Type B pancreatic cell (in vitro differentiated cells): Measurements from ENCODE around the gene MMP23B. TPM values are rescaled to one million over a fixed set of nuclear protein-coding genes. Genes with fewer than 3 reads are reported as not detected.
"Not testable (repeated sequence)": the region's sequence is repeated elsewhere in the genome, so short reads cannot be mapped to it uniquely, and the experiment has no call there.

ENCODE experiments used
- DNase-seq: peaks from one replicate; pipeline ENCODE4 v3.0.0; 2021; ENCODE audit warnings: mixed read lengths; ENCODE audit not compliant: unreplicated experiment; ENCODE audit errors: extremely low spot score
- H3K27ac Mint-ChIP-seq: 2 replicates; pipeline ENCODE4 v1.8.0; 2021; ENCODE audit warnings: mild to moderate bottlenecking, mixed read lengths
- H3K27me3 Mint-ChIP-seq: 2 replicates; pipeline ENCODE4 v1.8.0; 2021; ENCODE audit warnings: mixed read lengths
- H3K36me3 Mint-ChIP-seq: 2 replicates; pipeline ENCODE4 v1.8.0; 2021; ENCODE audit warnings: mixed read lengths
- H3K4me1 Mint-ChIP-seq: one replicate; pipeline ENCODE4 v1.8.0; 2021; ENCODE audit warnings: mixed read lengths; ENCODE audit not compliant: unreplicated experiment
- H3K4me3 Mint-ChIP-seq: 2 replicates; pipeline ENCODE4 v1.8.0; 2021; ENCODE audit warnings: mild to moderate bottlenecking, mixed read lengths
- H3K9me3 Mint-ChIP-seq: 2 replicates; pipeline ENCODE4 v1.8.0; 2021; ENCODE audit warnings: mixed read lengths
- total RNA-seq: library from RNA; stranded (reverse); gene quantifications from 2 replicates; pipeline ENCODE4 v1.2.1, GENCODE V29; 2021; ENCODE audit warnings: low replicate concordance
- TF ChIP-seq, protein P1 (sequence below): fragments of 200-600 bp; sonication (generic); conservative IDR thresholded peaks from 2 replicates; pipeline ENCODE4 v1.5.0; 2021; ENCODE audit warnings: antibody characterized with exemption, mild to moderate bottlenecking

MMP23B gene
- total RNA-seq, 1 donor from 2014 or later: 6.8 TPM

GRCh38 chr1:1630965-1631781 lies 800 bp upstream of the MMP23B start:
- DNase-seq: no peak
- Mint-ChIP-seq H3K36me3 (no peaks in the 10 kb centered on the region), H3K27ac (no peak overlapping the region), H3K4me1 (no peaks in the 10 kb centered on the region), H3K9me3 (no peaks in the 10 kb centered on the region), H3K27me3 (peaks cover 6% of the 10 kb centered on the region), H3K4me3 (no peak overlapping the region)
- TF ChIP-seq, protein P1, sequence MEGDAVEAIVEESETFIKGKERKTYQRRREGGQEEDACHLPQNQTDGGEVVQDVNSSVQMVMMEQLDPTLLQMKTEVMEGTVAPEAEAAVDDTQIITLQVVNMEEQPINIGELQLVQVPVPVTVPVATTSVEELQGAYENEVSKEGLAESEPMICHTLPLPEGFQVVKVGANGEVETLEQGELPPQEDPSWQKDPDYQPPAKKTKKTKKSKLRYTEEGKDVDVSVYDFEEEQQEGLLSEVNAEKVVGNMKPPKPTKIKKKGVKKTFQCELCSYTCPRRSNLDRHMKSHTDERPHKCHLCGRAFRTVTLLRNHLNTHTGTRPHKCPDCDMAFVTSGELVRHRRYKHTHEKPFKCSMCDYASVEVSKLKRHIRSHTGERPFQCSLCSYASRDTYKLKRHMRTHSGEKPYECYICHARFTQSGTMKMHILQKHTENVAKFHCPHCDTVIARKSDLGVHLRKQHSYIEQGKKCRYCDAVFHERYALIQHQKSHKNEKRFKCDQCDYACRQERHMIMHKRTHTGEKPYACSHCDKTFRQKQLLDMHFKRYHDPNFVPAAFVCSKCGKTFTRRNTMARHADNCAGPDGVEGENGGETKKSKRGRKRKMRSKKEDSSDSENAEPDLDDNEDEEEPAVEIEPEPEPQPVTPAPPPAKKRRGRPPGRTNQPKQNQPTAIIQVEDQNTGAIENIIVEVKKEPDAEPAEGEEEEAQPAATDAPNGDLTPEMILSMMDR: no peak

DNA sequence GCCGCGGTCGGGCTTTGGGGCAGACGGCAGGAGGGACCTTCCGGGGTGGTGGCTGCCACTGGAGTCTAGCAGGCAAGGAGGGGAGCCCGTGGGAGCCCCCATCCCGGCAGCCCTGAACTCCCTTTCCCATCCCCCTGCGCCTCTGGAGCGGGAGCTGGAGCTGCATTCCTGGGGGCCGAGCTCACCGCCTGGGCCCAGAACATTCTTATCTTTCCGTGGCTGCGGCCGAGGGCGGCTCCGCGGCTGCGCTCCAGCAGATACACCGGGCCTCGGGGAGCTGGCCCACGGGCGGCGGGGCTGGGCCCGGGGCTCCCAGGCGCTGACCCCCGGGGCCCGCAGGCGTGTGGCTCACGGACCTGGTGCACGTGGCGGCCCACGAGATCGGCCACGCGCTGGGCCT lies 1.4 kb downstream of the MMP23B start:
- H3K9me3 Mint-ChIP-seq, DNase-seq, H3K4me1 Mint-ChIP-seq, H3K27ac Mint-ChIP-seq, H3K4me3 Mint-ChIP-seq, H3K27me3 Mint-ChIP-seq, H3K36me3 Mint-ChIP-seq: not testable (repeated sequence)

DNA sequence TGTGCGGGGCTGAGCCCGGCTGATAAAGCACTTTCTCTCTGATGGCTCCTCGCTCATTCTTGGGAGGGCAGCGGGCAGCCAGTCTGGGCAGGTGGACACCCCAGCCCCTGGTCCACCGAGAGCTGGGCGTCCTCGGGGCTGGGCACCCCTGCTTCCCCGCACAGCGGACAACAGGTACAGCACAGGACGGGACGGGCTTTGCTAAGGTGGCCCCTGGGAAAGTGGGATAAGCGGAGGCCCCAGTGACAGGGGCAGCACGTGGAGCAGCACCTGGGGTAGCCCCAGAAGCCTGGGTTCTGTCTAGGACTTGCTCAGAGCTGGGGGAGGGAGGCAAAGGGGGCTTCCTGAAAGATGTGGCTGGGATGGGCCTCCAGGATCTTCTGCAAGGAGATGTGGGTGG lies 2.6 kb downstream of the MMP23B start:
- not testable (repeated sequence) for H3K27ac Mint-ChIP-seq, DNase-seq, H3K9me3 Mint-ChIP-seq, H3K4me1 Mint-ChIP-seq, H3K36me3 Mint-ChIP-seq, H3K27me3 Mint-ChIP-seq, H3K4me3 Mint-ChIP-seq

DNA sequence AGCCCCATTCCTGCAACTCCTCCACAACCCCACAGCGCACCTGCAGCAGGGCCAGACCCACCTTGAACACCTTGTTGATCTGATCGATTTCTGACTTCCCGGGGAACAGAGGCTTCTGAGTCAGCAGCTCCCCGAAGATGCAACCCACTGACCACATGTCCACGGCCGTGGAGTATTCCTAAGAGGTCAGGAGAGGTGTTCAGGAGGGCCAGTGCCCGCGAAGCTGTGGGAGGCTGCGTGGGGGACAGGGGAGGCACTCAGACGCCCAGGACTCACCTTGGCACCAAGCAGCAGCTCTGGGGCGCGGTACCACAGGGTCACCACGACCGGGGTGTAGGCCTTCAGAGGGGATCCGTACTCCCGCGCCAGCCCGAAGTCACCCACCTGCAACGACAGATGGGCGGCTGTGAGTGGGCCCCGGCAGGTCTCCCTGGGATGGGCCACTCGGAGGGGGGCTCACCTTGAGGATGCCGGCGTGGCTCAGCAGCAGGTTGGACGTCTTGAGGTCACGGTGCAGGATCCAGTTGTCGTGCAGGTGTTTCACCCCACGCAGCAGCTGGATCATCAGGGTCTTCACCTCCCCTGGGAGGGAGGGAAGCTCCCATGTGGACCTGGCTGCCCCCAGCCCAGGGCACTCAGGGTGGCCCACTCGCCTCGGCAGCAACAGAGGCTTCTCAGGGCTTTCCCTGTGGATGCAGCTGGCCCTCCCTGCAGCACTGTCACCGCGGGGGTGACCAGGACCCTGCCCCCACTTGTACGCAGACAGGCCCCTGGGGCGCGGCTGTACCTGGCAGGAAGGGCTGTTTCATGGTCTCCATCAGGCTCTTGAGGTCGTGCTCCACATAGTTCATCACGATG lies 4.9 kb downstream of the MMP23B start:
- H3K4me1 Mint-ChIP-seq, DNase-seq, H3K9me3 Mint-ChIP-seq, H3K36me3 Mint-ChIP-seq, H3K4me3 Mint-ChIP-seq, H3K27ac Mint-ChIP-seq, H3K27me3 Mint-ChIP-seq: not testable (repeated sequence)

DNA sequence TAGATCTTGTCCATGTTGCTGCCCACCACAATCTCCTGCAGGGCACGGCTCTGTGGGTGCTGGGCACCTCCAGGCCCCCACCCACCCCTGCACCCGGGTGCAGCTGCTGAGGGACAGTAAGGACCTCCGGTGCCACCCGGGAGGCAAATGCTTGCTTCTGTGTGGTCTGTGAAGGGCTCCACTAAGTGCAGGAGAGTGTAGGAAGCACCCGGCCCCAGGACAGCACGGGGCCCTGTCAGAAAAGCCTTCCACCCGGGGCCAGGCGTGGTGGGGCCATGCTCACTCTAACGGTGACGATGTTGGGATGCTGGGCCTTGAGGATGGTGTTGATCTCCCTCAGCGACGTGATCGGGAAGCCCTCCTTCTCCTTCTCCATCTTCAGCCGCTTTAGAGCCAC lies 5.5 kb downstream of the MMP23B start:
- not testable (repeated sequence) for H3K4me1 Mint-ChIP-seq, DNase-seq, H3K36me3 Mint-ChIP-seq, H3K27me3 Mint-ChIP-seq, H3K9me3 Mint-ChIP-seq, H3K27ac Mint-ChIP-seq, H3K4me3 Mint-ChIP-seq

DNA sequence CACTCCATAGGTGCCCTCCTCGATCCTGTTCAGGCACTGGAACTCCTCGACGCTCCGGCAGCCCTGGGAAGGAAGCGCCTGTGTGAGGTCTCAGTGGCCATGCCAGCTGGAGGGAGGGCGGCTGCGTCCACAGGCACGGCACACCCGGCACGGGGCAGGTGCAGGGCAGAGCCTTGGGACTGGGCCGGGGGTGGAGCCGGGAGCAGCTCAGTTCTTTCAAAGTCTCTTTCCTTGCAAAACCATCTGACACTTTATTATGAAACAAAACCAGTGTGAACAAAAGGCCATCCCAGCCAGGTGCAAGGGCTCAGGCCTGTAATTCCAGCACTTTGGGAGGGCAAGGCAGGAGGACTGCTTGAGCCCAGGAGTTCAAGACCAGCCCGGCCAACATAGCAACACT lies 6.6 kb downstream of the MMP23B start:
- H3K4me1 Mint-ChIP-seq, H3K27ac Mint-ChIP-seq, H3K36me3 Mint-ChIP-seq, H3K27me3 Mint-ChIP-seq, DNase-seq, H3K9me3 Mint-ChIP-seq, H3K4me3 Mint-ChIP-seq: not testable (repeated sequence)

DNA sequence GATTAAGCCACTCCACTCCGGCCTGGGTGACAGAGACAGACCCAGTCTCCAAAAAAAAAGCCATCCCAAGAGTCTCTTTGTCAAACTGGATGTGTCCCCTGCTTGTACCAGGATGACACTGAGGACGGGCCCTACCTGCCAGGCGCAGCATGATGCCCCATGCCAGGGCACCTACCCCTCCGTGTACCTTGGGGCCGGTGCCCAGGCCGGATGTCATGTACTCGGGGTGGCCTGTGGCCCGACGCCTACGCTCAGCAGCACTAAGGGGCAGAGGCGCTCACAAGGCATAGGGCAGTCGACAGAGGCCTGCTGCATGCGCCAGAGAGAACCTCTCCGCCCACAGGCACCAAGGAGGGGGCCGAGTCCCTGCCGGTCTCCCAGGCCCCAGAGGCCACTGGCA lies 7.4 kb downstream of the MMP23B start:
- not testable (repeated sequence) for H3K36me3 Mint-ChIP-seq

DNA sequence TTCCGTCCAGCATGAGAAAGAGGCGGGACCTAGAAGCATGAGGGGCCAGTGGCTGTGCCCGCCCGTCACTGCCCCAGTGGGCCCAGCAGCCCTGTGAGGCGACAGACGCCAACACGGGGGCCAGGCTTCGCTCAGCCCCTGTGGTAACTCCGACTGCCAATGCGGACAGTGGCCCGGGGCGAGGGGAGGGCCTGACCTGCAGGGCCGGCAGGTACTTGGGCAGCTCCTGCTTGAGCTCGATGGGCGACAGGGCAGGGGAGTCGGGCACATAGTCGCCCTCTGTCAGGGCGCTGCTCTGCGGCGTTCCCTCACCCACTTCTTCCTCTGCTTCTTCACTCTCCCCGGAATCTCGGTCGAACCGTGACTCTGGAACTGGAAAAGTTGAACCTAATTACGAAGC lies 8.1 kb downstream of the MMP23B start:
- not testable (repeated sequence) for DNase-seq, H3K4me1 Mint-ChIP-seq, H3K27ac Mint-ChIP-seq, H3K4me3 Mint-ChIP-seq, H3K36me3 Mint-ChIP-seq, H3K9me3 Mint-ChIP-seq, H3K27me3 Mint-ChIP-seq

More for the DNA sequence above, 7.4 kb downstream of the MMP23B start:
- H3K4me3 Mint-ChIP-seq, H3K27ac Mint-ChIP-seq, H3K4me1 Mint-ChIP-seq, H3K27me3 Mint-ChIP-seq, H3K9me3 Mint-ChIP-seq, DNase-seq: not testable (repeated sequence)

- not testable (repeated sequence) for DNase-seq, H3K27ac Mint-ChIP-seq, H3K4me3 Mint-ChIP-seq, H3K36me3 Mint-ChIP-seq, H3K4me1 Mint-ChIP-seq, H3K27me3 Mint-ChIP-seq, H3K9me3 Mint-ChIP-seq
These were observed 8.9 kb downstream of the MMP23B start for GRCh38 chr1:1640711-1641461.

DNA sequence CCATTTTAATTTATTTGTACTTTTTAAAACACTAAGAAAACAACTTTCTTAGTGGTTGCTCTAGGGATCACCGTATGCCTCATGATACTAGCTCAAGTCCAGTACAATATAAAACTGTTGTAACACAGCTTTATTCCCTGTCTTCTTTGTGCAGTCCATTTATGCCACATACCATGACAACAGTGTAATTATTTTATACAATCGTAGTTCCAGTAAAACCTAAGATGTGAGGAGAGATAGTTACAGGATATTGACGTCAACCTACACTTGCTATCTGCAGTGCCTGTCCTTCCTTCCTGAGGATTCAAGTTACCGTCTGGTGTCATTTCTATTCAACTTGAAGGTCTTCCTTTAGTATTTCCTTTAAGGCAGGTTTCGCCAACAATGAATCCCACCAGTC lies 14.4 kb downstream of the MMP23B start:
- H3K4me3 Mint-ChIP-seq, DNase-seq, H3K27ac Mint-ChIP-seq, H3K9me3 Mint-ChIP-seq, H3K4me1 Mint-ChIP-seq, H3K27me3 Mint-ChIP-seq: not testable (repeated sequence)
- H3K36me3 Mint-ChIP-seq: peaks cover 31% of the 10 kb centered on the region

DNA sequence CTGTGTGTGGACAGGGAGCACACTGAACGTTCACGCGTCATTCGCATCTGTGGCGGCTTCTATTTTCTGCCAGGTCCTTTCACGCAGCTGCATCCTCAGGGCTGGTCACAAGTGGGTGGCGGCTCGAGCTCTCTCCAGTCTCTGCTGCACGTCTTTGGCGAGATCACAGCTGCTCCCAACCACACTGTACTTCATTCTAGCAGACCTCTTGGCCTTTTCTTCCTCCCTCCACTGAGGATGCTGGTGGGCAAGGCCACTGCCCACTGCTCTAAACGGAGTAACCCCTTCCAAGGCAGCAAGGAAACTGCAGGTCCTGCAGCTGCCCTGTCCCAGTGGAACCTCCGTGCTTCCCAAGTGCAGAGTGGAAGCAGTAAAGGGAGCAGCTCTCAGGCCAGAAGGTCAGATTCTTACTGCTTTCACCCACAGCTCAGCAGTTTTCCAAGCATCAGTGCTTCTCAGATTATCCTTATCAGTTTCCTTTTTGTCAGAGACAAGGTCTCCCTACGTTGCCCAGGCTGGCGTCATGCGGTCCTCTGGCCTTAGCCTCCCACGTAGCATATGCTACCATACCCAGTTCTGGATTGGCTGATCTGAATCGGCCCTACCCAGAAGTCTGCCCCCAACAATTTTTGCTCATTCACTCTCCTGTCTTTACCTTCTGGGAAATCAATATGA lies 15.7 kb downstream of the MMP23B start:
- H3K4me1 Mint-ChIP-seq, H3K4me3 Mint-ChIP-seq, H3K9me3 Mint-ChIP-seq, H3K27me3 Mint-ChIP-seq, DNase-seq, H3K27ac Mint-ChIP-seq: not testable (repeated sequence)
- peaks cover 40% of the 10 kb centered on the region for H3K36me3 Mint-ChIP-seq

DNA sequence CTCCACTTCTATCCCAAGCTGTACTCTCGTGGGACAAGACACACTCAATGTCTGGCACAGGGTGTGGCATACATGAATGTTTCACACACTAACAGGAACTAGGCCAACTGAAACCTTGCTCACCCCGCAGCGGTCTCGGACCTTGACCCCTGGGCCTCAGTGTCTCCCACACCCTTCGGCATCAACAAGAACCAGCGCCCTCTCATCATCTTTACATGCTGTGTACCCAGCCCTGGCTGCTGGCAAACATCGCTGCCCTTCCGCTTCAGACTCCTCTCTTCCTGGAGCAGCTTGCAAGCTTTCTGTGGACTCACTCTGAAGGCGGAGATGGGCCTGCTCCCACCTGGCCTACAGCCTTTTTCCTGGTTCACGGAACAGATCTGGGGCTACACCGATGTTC lies 16.3 kb downstream of the MMP23B start:
- H3K4me3 Mint-ChIP-seq, H3K27ac Mint-ChIP-seq, H3K4me1 Mint-ChIP-seq, DNase-seq, H3K27me3 Mint-ChIP-seq, H3K9me3 Mint-ChIP-seq: not testable (repeated sequence)
- H3K36me3 Mint-ChIP-seq: peaks cover 40% of the 10 kb centered on the region
